ENCODE data around the gene RRP1.
"Not testable (repeated sequence)": the region's sequence is repeated elsewhere in the genome, so short reads cannot be mapped to it uniquely, and the experiment has no call there.

Gene RRP1

DNA sequence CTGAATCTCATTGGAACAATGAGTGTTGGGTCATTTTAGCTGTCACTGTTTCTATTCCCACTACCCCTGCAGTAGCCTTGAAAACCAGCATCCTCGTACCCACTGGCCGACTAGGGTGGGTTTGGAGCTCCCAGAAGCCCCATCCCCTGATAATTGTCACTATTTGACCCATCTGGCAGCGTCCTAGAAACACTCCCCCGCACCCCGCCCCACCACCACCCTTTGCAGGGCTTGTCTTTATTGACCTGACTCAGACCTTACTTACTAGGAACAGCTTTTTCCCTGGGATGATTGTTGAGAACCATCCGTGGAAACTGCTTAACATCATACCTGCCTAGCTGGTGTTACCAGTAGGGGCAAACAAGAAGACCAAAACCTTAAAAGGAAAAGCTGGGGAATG, 47.2 kb downstream of the RRP1 start:
- no peak for DNase-seq (ENCODE audit: low read depth)

DNA sequence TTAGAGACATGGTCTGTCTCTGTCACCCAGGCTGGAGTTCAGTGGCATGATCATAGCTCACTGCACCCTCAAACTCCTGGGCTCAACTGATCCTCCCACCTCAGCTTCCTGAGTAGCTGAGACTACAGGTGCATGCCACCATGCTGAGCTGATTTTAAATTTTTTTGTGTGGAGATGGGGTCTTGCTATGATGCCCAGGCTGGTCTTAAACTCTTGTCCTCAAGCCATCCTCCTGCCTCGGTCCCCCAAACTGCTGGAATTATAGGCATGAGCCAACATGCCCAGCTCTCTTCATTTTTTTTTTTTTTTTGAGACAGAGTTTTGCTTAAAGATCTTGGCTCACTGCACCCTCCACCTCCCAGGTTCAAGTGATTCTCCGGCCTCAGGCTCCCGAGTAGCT, 50.9 kb downstream of the RRP1 start:
- DNase-seq (ENCODE audit: low read depth) = no peak

DNA sequence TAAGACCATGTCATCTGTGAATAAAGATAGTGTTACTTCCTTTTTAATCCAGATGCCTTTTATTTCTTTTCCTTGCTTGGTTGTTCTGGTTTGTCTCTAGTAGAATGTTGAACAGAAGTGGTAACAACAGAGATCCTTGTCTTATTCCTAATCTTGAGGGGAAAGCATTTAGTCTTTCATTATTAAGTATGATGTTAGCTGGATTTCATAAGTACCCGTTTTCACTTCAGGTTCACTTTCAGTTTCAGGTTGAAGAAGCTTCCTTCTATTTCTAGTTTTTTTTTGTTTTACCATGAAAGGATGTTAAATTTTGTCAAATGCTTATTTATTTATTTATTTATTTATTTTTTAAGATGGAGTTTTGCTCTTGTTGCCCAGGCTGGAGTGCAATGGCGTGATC, 53.4 kb downstream of the RRP1 start:
- no peak for DNase-seq (ENCODE audit: low read depth)

DNA sequence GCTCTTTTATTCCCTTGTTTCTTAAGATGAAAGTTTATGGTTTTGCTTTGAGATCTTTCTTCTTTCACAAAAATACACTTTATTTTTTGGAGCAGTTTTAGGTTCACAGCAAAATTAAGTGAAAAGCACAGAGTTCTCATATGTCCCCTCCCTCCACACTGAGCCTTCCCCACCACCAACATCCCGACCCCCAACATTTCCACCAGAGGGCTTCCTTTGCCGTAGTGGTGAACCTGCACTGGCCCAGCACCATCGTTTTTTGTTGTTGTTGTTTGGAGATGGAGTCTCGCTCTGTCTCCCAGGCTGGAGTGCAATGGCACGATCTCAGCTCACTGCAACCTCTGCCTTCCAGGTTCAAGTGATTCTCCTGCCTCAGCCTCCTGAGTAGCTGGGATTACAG, 55.5 kb downstream of the RRP1 start:
- not testable (repeated sequence) for DNase-seq (ENCODE audit: low read depth)

DNA sequence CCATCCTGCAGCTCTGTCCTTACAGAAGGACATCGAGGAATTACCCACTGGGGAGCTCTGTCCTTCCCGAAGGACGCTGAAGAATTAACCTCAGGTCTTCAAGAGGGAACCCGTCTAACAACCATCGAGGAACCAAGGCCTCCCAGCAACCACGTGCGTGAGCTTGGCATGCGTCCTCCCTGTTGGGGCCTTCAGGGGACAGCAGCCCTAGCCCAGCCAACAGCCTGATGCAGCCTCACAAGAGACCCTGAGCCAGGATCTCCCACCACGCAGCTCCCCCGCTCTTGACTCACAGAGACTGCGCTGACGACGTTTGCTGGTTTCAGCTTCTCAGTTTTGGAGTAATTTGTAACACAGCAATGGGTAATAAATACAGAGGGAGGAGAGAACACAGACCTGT, 56.0 kb downstream of the RRP1 start:
- no peak for DNase-seq (ENCODE audit: low read depth)

DNA sequence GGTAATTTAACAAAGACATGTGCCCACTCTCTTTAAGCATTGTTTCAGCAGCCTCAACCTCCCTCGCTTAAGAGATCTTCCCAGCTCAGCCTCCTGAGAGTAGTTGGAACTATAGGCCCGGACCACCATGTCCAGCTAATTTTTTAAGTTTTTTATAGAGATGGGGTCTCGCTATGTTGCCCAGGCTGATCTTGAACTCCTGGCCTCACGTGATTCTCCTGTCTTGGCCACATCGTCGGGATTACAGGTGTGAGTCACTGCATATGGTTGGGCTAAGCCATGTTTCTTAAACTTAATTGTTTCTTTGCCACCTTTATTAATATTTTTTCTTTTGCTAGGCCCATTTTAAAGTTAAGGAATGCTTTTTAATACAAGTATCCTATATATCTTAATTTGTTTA, 57.1 kb downstream of the RRP1 start:
- no peak for DNase-seq (ENCODE audit: low read depth)

DNA sequence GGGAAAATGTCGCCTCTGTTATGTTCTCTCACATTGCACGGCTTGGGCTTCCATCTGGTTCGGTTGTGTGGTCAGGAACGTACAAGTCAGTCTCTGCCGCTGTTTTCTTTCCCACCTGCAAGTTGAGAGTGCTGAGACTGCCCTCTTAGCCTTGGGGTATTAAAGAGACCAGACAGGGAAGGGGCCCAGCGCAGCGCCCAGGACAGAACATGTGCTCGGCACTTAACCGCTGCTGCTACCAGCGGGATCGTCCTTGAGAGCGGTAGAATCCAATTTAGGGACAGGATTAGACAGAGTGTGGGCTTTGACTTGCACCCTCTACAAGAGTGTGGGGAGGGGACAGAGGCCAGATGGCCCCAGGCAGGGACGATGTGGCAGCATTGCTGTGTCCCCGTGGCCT, 57.9 kb downstream of the RRP1 start:
- no peak for DNase-seq (ENCODE audit: low read depth)

DNA sequence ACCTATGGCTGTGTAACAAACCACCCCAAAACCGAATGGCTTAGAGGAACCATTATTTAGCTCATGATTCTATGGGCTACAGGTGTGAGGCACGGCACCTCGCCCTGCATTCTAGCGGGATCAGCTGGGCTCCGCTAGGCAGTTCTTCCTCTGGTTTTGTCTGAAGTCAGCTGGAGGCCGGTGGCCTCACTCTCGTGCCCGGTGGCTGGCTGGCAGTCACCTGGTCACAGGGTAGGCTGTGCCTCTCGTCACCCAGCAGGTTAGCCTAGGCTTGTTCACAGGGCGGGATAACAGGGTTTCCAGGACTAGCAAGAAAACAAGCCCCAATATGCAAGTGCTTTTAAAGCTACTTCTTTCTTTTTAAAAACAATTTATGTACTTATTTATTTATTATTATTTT, 59.4 kb downstream of the RRP1 start:
- DNase-seq (ENCODE audit: low read depth) = no peak

DNA sequence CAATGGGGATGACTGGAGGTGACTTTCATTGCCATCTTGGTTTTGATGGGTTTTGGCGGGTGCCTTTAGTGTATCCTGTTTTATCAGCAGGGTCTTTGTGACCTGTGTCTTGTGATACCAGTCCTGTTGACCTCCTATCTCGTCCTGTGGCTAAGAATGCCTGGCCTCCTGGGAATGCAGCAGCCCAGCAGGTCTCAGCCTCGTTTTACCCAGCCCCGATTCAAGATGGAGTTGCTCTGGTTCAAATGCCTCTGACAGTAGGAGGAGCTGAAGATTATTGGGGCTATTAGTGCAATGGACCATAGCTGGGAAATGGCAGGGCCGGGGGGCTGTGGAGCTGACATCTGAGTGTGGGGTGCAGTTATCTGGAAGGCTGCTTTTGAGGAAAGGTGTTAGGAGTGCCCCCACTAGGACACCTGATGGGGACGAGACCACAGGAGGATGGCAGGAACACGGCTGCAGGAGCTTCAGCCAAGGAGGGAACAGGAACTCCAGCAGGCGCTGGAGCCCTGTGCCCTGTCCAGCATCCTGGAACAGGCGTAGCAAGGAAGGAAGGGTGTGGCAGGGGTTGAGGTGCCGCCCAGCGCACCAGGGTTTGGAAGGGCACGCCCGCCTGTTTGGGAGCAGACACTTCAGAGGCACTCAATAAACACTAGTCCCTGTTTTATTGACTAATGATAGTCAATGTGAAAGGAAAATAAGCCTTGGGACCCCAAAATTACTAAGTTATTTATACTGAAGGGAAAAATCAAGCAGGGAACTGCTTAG, 60.3 kb downstream of the RRP1 start:
- no peak for DNase-seq (ENCODE audit: low read depth)

DNA sequence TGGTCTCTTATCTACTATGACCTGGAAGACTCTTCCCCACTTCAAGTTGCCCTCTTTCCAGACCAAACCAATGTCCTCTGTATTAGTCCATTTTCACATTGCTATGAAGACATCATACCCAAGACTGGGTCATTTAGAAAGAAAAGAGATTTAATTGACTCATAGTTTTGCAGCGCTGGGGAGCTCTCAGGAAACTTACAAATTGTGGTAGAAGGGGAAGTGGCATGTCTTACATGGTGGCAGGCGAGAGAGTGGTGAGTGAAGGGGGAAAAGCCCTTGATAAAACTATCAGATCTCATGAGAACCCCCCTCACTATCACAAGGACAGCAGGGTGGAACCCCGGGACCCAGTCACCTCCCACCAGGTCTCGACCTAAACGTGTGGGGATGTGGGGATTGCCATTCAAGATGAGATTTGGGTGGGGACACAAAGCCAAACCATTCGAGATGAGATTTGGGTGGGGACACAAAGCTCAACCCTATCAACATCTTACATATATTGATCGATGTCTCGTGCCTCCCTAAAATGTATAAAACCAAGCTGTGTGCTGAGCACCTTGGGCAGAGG, 61.4 kb downstream of the RRP1 start:
- DNase-seq (ENCODE audit: low read depth) = no peak

DNA sequence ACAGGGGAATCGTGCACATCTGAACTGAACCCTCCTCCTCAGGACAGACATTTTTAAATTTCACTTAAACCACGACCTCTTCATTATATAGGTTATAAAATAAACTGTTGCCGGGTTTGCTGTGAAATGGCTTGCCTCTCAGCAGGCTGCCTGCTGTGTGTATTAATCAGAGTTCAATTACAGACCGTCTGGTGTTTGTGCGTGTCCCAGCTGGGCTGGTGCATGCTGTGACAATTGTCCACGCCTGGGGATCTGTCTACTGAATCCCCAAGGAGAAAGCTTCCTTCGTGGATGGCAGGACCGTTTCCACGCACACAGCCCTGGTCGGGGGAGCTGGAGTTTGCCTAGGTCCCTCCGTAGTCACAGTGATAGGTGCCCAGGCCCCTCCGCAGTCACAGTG, 62.2 kb downstream of the RRP1 start:
- no peak for DNase-seq (ENCODE audit: low read depth)

DNA sequence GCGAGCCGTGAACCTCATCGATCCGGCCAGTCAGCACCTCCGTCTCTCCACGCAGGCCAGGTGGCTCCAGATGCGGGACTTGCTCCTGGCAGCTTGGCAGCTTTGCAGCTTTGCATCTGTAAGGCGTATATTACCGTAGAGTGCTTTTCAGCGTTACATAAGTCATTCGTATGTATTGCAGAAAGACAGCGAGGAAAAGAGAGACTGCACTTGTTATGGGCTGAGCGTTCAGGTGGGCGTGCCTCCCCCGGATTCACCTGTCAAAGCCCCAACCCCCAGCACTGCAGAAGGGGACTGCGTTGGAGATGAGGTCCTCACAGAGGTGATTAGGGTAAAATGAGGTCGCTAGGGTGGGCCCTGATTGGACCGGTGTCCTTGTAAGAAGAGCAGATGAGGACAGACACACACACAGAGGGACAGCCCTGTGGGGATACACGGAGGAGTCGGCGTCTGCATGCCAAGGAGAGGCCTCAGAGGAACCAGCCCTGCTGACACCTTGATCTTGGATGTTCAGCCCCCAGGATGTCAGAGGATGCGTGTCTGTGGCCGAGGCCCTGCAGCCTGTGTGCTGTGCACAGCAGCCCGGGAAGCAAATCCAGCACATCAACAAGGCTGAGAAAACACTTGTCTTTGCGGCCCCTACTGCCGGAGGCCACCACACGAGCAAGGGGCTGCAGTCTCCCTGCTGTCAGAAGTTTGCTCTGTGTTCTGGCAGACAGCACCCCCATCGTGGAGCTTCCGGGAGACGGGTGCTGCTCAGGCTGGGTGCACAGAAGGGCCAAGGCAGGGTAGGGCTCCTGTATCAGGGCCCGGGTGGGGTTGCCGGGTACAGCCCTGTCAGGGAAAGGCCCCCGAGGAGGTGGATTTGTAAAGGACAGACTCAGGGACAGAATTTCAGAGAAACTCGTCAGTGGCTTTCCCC, 64.7 kb downstream of the RRP1 start:
- DNase-seq (ENCODE audit: low read depth) = no peak
